ENCODE measurements around the gene RPS6KC1.

Gene RPS6KC1

GRCh38 chr1:213245260-213245910 is 194.3 kb downstream of the RPS6KC1 start:
- Histone ChIP-seq H3K4me3 (ENCODE audit: low read depth in 1 of 2, low read length in 2 of 2) (no peak overlapping the region), H3K36me3 (ENCODE audit: insufficient read depth, low read length) (peaks cover 15% of the 10 kb centered on the region), H3K4me1 (ENCODE audit: insufficient read depth, low read length) (no peaks in the 10 kb centered on the region), H3K27ac (ENCODE audit: low read depth, low read length) (no peak overlapping the region), H3K9me3 (ENCODE audit: low read length) (no peaks in the 10 kb centered on the region), H3K27me3 (ENCODE audit: control insufficient read depth in 1 of 2, insufficient read depth in 2 of 2, low read length in 2 of 2) (no peaks in the 10 kb centered on the region), H3K9ac (ENCODE audit: low read length) (no peak overlapping the region)

- Histone ChIP-seq H3K4me1 (ENCODE audit: insufficient read depth, low read length) (no peaks in the 10 kb centered on the region), H3K36me3 (ENCODE audit: insufficient read depth, low read length) (peaks cover 3% of the 10 kb centered on the region), H3K27ac (ENCODE audit: low read depth, low read length) (no peak overlapping the region), H3K9ac (ENCODE audit: low read length) (no peak overlapping the region), H3K4me3 (ENCODE audit: low read depth in 1 of 2, low read length in 2 of 2) (no peak overlapping the region), H3K27me3 (ENCODE audit: control insufficient read depth in 1 of 2, insufficient read depth in 2 of 2, low read length in 2 of 2) (no peaks in the 10 kb centered on the region), H3K9me3 (ENCODE audit: low read length) (no peaks in the 10 kb centered on the region)
These were observed 196.0 kb downstream of the RPS6KC1 start for GRCh38 chr1:213247038-213247437.

GRCh38 chr1:213249395-213249794 is 198.4 kb downstream of the RPS6KC1 start:
- Histone ChIP-seq H3K9ac (ENCODE audit: low read length) (no peak overlapping the region), H3K36me3 (ENCODE audit: insufficient read depth, low read length) (no peaks in the 10 kb centered on the region), H3K9me3 (ENCODE audit: low read length) (no peaks in the 10 kb centered on the region), H3K27ac (ENCODE audit: low read depth, low read length) (no peak overlapping the region), H3K27me3 (ENCODE audit: control insufficient read depth in 1 of 2, insufficient read depth in 2 of 2, low read length in 2 of 2) (no peaks in the 10 kb centered on the region), H3K4me3 (ENCODE audit: low read depth in 1 of 2, low read length in 2 of 2) (no peak overlapping the region), H3K4me1 (ENCODE audit: insufficient read depth, low read length) (peaks cover 4% of the 10 kb centered on the region)

- no peak overlapping the region for H3K9ac ChIP-seq (ENCODE audit: low read length)
- no peaks in the 10 kb centered on the region for H3K36me3 ChIP-seq (ENCODE audit: insufficient read depth, low read length)
- no peak overlapping the region for H3K4me3 ChIP-seq (ENCODE audit: low read depth in 1 of 2, low read length in 2 of 2)
- no peaks in the 10 kb centered on the region for H3K9me3 ChIP-seq (ENCODE audit: low read length)
- H3K27ac ChIP-seq (ENCODE audit: low read depth, low read length), result no peak overlapping the region
- peaks cover 8% of the 10 kb centered on the region for H3K4me1 ChIP-seq (ENCODE audit: insufficient read depth, low read length)
- H3K27me3 ChIP-seq (ENCODE audit: control insufficient read depth in 1 of 2, insufficient read depth in 2 of 2, low read length in 2 of 2), result no peaks in the 10 kb centered on the region
These were observed 199.0 kb downstream of the RPS6KC1 start for GRCh38 chr1:213250041-213250440.

GRCh38 chr1:213250446-213250845 is 199.4 kb downstream of the RPS6KC1 start:
- H3K36me3 ChIP-seq (ENCODE audit: insufficient read depth, low read length), result no peaks in the 10 kb centered on the region
- no peaks in the 10 kb centered on the region for H3K9me3 ChIP-seq (ENCODE audit: low read length)
- peaks cover 8% of the 10 kb centered on the region for H3K4me1 ChIP-seq (ENCODE audit: insufficient read depth, low read length)
- H3K27ac ChIP-seq (ENCODE audit: low read depth, low read length), result no peak overlapping the region
- H3K4me3 ChIP-seq (ENCODE audit: low read depth in 1 of 2, low read length in 2 of 2), result no peak overlapping the region
- no peak overlapping the region for H3K9ac ChIP-seq (ENCODE audit: low read length)
- no peaks in the 10 kb centered on the region for H3K27me3 ChIP-seq (ENCODE audit: control insufficient read depth in 1 of 2, insufficient read depth in 2 of 2, low read length in 2 of 2)

GRCh38 chr1:213251972-213252371 is 200.9 kb downstream of the RPS6KC1 start:
- Histone ChIP-seq H3K27ac (ENCODE audit: low read depth, low read length) (no peak overlapping the region), H3K36me3 (ENCODE audit: insufficient read depth, low read length) (no peaks in the 10 kb centered on the region), H3K27me3 (ENCODE audit: control insufficient read depth in 1 of 2, insufficient read depth in 2 of 2, low read length in 2 of 2) (no peaks in the 10 kb centered on the region), H3K4me3 (ENCODE audit: low read depth in 1 of 2, low read length in 2 of 2) (no peak overlapping the region), H3K4me1 (ENCODE audit: insufficient read depth, low read length) (peaks cover 8% of the 10 kb centered on the region), H3K9me3 (ENCODE audit: low read length) (no peaks in the 10 kb centered on the region), H3K9ac (ENCODE audit: low read length) (no peak overlapping the region)

GRCh38 chr1:213256438-213257087 is 205.5 kb downstream of the RPS6KC1 start:
- Histone ChIP-seq H3K4me1 (ENCODE audit: insufficient read depth, low read length) (peaks cover 8% of the 10 kb centered on the region), H3K4me3 (ENCODE audit: low read depth in 1 of 2, low read length in 2 of 2) (no peak overlapping the region)

GRCh38 chr1:213260311-213261075 is 209.5 kb downstream of the RPS6KC1 start:
- no peaks in the 10 kb centered on the region for H3K36me3 ChIP-seq (ENCODE audit: insufficient read depth, low read length)
- H3K27me3 ChIP-seq (ENCODE audit: control insufficient read depth in 1 of 2, insufficient read depth in 2 of 2, low read length in 2 of 2), result no peaks in the 10 kb centered on the region
- no peak overlapping the region for H3K27ac ChIP-seq (ENCODE audit: low read depth, low read length)
- H3K4me3 ChIP-seq (ENCODE audit: low read depth in 1 of 2, low read length in 2 of 2), result no peak overlapping the region
- H3K4me1 ChIP-seq (ENCODE audit: insufficient read depth, low read length), result no peaks in the 10 kb centered on the region
- no peak overlapping the region for H3K9ac ChIP-seq (ENCODE audit: low read length)
- no peaks in the 10 kb centered on the region for H3K9me3 ChIP-seq (ENCODE audit: low read length)

More at GRCh38 chr1:213256438-213257087, 205.5 kb downstream of the RPS6KC1 start:
- H3K9me3 ChIP-seq (ENCODE audit: low read length), result no peaks in the 10 kb centered on the region
- H3K27me3 ChIP-seq (ENCODE audit: control insufficient read depth in 1 of 2, insufficient read depth in 2 of 2, low read length in 2 of 2), result no peaks in the 10 kb centered on the region
- no peak overlapping the region for H3K9ac ChIP-seq (ENCODE audit: low read length)
- no peak overlapping the region for H3K27ac ChIP-seq (ENCODE audit: low read depth, low read length)
- H3K36me3 ChIP-seq (ENCODE audit: insufficient read depth, low read length), result no peaks in the 10 kb centered on the region

GRCh38 chr1:213264531-213264930 is 213.5 kb downstream of the RPS6KC1 start:
- Histone ChIP-seq H3K4me3 (ENCODE audit: low read depth in 1 of 2, low read length in 2 of 2) (no peak overlapping the region), H3K9ac (ENCODE audit: low read length) (no peak overlapping the region), H3K27me3 (ENCODE audit: control insufficient read depth in 1 of 2, insufficient read depth in 2 of 2, low read length in 2 of 2) (no peaks in the 10 kb centered on the region), H3K36me3 (ENCODE audit: insufficient read depth, low read length) (no peaks in the 10 kb centered on the region), H3K27ac (ENCODE audit: low read depth, low read length) (no peak overlapping the region), H3K4me1 (ENCODE audit: insufficient read depth, low read length) (no peaks in the 10 kb centered on the region), H3K9me3 (ENCODE audit: low read length) (no peaks in the 10 kb centered on the region)

GRCh38 chr1:213266983-213267772 is 216.1 kb downstream of the RPS6KC1 start:
- H3K27ac ChIP-seq (ENCODE audit: low read depth, low read length), result no peak overlapping the region
- H3K9ac ChIP-seq (ENCODE audit: low read length), result no peak overlapping the region
- H3K4me3 ChIP-seq (ENCODE audit: low read depth in 1 of 2, low read length in 2 of 2), result no peak overlapping the region
- no peaks in the 10 kb centered on the region for H3K36me3 ChIP-seq (ENCODE audit: insufficient read depth, low read length)
- no peaks in the 10 kb centered on the region for H3K9me3 ChIP-seq (ENCODE audit: low read length)
- H3K4me1 ChIP-seq (ENCODE audit: insufficient read depth, low read length), result no peaks in the 10 kb centered on the region
- H3K27me3 ChIP-seq (ENCODE audit: control insufficient read depth in 1 of 2, insufficient read depth in 2 of 2, low read length in 2 of 2), result no peaks in the 10 kb centered on the region

GRCh38 chr1:213268221-213268620 is 217.2 kb downstream of the RPS6KC1 start:
- Histone ChIP-seq H3K9ac (ENCODE audit: low read length) (no peak overlapping the region), H3K4me3 (ENCODE audit: low read depth in 1 of 2, low read length in 2 of 2) (no peak overlapping the region), H3K4me1 (ENCODE audit: insufficient read depth, low read length) (no peaks in the 10 kb centered on the region), H3K9me3 (ENCODE audit: low read length) (no peaks in the 10 kb centered on the region), H3K36me3 (ENCODE audit: insufficient read depth, low read length) (no peaks in the 10 kb centered on the region), H3K27ac (ENCODE audit: low read depth, low read length) (no peak overlapping the region), H3K27me3 (ENCODE audit: control insufficient read depth in 1 of 2, insufficient read depth in 2 of 2, low read length in 2 of 2) (no peaks in the 10 kb centered on the region)
